NCI-H526 (cell line): ENCODE measurements around the gene ZBTB46.
A peak's percentile ranks its signal among the peaks of the same experiment; 100 is the strongest.

ENCODE experiments used
- DNase-seq, 2 experiments: peaks; one replicate each; lab custom pipeline; 2025; lab: John Stamatoyannopoulos, UW

ZBTB46 gene

GRCh38 chr20:63706852-63707557 is 124.1 kb downstream of the ZBTB46 start:
- DNase-seq, result peak in 1 of 2 experiments; percentile 78

DNA sequence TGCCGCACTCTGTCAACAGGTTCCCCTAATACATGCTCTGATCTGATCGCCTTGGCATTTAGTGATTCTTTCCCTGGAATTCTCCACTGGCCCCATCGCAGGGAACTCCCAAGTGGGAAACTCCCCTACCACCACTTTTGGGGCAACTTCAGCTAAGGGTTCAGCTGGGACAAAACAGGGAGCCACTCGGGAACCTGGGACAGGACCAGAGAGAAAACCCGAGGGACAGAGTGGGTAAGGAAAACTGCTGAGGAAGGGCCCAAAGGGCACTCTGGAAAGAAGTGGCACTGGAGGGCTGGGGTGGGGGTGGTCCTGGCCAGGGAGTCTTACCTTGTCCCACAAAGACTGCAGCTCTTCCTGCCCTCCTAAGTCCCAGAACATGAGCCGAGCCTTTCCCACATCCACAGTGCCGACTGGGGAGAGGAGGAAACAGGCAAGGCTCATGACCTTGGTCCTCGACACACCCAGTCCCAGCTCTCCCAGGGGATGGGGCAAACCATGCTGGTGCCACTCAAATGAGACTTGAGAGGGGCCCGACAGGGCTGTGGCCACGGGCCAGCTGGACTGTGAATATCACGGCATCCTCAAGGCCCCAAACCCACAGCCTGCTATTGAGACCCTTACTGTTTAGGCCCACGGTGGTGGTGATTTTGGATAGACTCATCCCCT is 124.9 kb downstream of the ZBTB46 start:
- no peak for DNase-seq

- DNase-seq, result no peak
These were observed 125.6 kb downstream of the ZBTB46 start for GRCh38 chr20:63705232-63706026.

- DNase-seq, result no peak
These were observed 126.3 kb downstream of the ZBTB46 start for GRCh38 chr20:63704749-63705117.

DNA sequence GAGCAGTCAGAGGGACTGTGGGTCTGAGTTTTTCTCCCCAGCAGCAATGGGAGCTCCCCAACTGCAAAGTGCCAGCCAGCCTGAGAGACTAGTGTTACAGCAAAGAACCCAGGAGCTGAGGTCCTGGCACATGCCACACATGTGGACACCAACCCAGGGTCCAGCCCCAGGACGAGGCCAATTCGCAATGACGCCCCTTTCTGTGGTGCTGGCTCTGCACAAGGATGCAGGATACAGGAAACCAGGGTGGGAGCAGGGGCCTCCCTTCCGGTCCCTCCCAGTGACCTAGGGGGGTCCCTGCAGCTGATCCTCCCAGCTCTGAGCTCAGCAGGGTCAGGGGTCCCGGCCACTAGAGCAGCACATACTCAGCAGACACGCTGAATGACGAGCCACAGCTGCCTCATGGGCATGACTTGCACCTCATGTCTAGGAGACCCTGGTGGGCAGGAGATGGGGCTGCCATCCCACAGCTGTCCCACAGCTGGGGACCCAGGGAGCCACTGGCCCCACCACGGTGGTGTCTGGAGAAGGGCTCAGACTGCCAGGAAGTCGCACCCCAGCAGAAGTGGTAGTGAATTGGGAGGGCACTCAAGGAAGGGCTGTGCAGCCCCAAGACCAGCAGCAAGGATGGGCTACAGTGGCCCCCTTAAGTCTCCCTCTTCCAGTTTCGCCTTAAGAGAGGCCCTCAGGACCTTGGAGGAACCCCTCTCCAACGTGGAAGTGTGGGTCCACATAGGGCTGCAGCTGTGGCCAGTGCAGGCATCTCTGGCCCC is 126.9 kb downstream of the ZBTB46 start:
- DNase-seq, result no peak

DNA sequence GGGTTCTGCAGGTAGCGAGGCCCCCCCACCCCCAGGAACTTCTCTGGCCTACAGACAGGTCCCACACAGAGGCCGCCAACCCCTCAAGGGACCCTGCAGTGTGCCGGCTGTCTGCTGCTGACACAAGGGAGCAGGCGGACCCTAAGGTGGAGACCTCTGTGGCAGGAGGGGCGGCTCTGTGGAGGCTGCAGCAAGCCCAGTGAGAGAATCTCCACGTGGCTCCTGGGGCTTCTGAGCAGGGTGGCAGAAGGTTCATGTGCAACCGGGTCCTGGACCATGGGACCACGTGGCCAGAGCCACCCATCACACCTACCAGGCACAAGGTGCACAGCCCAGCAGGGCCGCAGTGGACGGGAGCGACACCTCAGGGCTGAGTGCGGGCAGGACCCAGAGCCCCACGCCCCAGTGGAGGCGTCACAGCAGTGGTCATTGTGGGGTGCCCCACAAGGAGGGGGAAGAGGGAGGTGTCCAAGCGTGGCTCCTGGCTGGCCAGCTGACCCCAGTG is 127.5 kb downstream of the ZBTB46 start:
- no peak for DNase-seq

GRCh38 chr20:63702751-63703470 is 128.2 kb downstream of the ZBTB46 start:
- no peak for DNase-seq

GRCh38 chr20:63702036-63702665 is 128.9 kb downstream of the ZBTB46 start:
- no peak for DNase-seq

- no peak for DNase-seq
These were observed 129.6 kb downstream of the ZBTB46 start for GRCh38 chr20:63701329-63702035.

DNA sequence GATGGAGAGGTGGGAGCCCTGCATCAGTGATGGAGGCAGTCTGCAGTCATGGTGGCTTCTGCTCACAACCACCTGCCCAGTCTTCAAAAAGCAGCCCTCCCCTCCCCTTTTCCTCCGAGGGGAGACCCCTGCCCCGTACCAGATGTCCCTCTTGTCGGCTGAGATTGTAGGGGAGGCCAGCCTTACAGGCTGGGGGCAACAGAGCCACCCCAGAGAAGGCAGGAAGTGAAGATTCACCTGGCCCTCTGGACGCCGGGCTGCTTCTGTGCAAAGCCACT is 130.1 kb downstream of the ZBTB46 start:
- no peak for DNase-seq

DNA sequence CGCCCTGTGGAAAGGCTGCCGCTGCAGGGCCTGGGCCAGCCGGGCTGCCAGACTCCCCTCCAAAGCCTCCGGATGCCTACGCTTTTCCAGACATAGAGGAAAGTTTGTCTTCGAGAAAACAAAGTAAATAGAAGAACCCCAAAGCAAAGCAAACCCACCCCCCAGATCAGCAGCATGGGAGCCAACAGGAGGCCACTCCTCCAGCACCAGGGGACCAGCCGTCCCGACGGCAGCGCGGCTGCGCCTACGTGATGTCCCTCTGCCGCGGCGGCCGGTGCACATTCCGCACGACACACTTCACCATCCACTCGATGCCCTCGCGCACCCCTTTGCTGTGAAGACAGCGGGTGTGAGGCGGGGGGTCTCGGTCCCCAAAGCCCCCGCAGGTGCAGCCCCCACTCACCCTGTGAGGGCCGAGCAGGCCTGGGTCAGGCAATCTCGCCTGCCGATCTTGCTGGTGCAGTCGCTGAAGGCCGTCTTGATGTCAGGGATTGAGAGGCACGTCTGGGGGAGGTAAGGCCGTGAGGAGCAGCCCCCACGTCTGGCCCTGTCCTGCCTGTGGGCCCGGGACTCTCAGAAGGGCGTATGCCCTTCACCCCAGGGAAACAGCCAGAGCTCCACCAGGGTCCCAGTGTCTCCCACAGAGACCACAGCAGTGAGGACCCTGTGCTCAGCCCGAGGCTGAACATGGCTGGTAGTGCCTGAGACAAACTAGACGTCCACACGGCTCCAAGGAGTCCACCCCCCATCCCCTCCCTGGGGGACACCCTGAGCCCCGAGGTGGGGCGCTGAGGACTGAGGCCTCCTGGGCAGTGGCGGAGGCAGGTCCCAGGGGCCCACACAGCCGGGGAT is 130.6 kb downstream of the ZBTB46 start:
- no peak for DNase-seq

DNA sequence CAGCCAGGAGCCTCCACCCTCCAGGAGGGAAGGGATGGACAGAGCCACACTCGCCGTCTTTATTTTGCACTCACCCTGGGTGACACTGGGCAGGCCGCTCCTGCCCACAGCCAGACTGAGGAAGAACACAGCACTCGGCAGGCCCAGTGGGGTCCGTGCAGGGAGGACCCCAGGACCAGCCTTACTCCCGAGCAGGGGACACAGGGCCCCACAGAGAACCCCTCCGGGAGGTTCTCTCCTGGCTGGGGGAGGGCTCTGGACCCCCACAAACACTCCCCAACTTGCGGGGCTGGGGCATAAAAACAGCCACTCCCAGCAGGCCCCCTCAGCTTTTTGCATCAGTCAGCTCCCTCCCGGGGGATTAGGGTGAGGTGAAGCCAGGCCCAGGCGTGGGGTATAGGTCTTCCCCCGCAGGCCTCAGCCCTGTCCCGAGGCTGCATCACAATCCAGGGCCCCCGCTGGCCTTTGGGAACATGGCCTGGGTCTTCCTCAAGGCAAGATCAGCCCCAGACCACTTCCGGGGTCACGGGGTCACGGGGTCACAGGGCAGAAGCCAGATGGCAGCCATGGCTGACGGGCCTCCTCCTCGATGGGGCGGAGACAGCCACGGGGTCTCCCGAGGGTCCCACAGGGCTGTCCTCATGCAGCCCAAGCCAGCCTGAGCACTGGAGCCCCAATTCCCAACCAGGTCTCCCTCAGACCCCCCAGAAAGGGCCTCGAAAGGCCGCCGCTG is 131.4 kb downstream of the ZBTB46 start:
- no peak for DNase-seq

DNA sequence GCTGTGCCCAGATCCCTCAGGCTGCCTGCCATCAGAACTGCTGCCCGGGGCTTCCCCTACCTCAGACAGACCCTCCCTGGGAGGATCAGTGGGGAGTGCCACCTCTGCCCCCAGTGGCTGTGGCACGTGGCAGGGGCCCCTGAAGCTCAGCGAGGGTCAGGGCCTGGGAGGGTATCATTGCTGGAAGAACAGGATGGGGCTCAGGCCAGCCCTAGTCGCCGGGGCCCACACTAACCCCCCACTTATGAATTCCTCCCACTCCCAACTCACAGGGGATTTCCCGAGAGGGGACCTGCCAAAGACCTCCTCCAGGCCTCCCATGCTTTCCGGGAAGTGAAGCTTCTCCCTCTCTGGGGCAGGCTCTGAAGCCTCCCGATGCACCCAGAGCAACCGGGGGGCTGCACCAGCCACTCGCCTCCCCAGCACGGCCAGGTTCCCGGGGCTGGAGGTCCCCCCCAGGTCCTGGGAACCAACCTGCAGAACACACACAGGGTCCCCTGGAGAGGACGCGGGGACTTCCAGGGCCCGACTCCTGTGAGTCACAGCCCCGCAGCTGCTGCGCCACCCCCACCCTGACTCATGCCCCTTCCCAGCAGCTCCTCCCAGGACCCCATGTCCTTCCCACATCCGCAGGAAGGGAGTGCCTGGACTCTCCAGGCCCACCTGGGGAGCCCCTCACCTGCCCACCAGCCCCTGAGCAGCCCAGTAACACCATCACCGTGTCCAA is 132.2 kb downstream of the ZBTB46 start:
- no peak for DNase-seq

DNA sequence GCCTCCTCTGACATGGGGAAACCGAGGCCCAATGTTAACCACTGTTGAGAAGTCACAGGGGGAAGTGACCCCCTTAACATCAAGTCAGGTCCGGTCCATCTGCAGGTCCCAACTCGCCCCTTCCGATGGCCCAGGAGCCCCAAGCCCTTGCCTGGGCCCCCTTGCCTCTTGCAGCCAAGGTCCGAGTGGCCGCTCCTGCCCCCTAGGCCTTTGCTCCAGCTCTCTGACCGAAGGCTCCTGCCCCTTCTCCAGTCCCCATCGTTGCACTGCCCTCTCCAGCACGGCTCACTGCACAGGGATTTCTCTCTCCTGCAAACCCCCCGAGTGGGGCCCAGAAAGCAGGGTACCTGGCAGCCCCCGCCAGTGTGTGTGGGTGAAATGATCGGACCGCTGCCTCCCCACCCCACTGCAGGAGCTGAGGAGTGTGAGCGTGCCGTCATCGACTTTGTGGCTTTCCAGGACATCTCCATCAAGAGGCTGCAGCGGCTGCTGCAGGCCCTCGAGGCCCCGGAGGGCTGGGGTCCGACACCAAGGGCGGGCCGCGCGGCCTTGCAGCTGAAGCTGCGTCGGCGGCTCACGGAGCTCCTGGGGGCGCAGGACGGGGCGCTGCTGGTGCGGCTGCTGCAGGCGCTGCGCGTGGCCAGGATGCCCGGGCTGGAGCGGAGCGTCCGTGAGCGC is 133.1 kb downstream of the ZBTB46 start:
- DNase-seq, result no peak

DNA sequence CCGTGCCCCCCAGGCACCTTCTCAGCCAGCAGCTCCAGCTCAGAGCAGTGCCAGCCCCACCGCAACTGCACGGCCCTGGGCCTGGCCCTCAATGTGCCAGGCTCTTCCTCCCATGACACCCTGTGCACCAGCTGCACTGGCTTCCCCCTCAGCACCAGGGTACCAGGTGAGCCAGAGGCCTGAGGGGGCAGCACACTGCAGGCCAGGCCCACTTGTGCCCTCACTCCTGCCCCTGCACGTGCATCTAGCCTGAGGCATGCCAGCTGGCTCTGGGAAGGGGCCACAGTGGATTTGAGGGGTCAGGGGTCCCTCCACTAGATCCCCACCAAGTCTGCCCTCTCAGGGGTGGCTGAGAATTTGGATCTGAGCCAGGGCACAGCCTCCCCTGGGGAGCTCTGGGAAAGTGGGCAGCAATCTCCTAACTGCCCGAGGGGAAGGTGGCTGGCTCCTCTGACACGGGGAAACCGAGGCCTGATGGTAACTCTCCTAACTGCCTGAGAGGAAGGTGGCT is 133.7 kb downstream of the ZBTB46 start:
- DNase-seq, result no peak

- peak in 1 of 2 experiments; percentile 56 for DNase-seq
These were observed 134.3 kb downstream of the ZBTB46 start, which contains the start of gene TNFRSF6B for GRCh38 chr20:63696628-63697356. Gene TNFRSF6B, plus strand, starts transcription at chr20:63696652. Its CDS starts 116 bp downstream, at chr20:63696768.

- DNase-seq, result no peak
These were observed 134.8 kb downstream of the ZBTB46 start for GRCh38 chr20:63696306-63696627.
